ENCODE data around the gene ANKRD36B.
"Not testable (repeated sequence)": the region's sequence is repeated elsewhere in the genome, so short reads cannot be mapped to it uniquely, and the experiment has no call there.

DNA sequence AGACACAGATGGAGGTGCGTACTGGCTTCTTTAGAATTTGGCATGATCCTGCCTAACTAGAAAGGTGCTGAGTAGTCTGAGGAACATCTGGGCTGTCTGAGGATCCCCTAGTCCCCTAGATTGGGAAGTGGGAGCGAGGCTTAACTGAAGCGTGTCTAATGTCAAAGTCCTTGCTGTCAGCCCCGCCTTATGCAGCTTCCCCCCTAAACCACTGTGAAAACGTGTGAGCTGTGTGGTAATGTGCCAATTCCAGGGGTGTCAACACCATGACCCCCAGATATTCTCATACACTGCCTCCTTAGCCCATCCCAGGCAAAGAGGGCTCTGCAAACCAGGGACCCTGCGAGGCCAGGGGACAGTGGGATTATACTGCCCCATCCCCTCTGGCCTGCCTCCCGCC, 22.2 kb upstream of the ANKRD36B start:
- TF ChIP-seq, protein P1, sequence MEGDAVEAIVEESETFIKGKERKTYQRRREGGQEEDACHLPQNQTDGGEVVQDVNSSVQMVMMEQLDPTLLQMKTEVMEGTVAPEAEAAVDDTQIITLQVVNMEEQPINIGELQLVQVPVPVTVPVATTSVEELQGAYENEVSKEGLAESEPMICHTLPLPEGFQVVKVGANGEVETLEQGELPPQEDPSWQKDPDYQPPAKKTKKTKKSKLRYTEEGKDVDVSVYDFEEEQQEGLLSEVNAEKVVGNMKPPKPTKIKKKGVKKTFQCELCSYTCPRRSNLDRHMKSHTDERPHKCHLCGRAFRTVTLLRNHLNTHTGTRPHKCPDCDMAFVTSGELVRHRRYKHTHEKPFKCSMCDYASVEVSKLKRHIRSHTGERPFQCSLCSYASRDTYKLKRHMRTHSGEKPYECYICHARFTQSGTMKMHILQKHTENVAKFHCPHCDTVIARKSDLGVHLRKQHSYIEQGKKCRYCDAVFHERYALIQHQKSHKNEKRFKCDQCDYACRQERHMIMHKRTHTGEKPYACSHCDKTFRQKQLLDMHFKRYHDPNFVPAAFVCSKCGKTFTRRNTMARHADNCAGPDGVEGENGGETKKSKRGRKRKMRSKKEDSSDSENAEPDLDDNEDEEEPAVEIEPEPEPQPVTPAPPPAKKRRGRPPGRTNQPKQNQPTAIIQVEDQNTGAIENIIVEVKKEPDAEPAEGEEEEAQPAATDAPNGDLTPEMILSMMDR (IDR thresholded peaks at IDR 0.05; ENCODE audit: insufficient read depth, low read length, poor library complexity, severe bottlenecking), result not testable (repeated sequence)
- TF ChIP-seq EZH2phosphoT487 (conservative IDR thresholded peaks at IDR 0.05; ENCODE audit: low read length), result not testable (repeated sequence)

Data from SU-DHL-6 (cell line).